Mesodermal cell (in vitro differentiated cells): ENCODE data around the gene RFX4.
A peak's percentile ranks its signal among the peaks of the same experiment; 100 is the strongest.

ENCODE experiments used
- H3K27ac ChIP-seq: 2 replicates; pipeline ENCODE4 v1.7.0; 2013; ENCODE audit warnings: mild to moderate bottlenecking, low read depth, low read length, moderate library complexity; ENCODE audit not compliant: severe bottlenecking
- H3K36me3 ChIP-seq: 2 replicates; pipeline ENCODE4 v1.7.1; 2013; ENCODE audit warnings: mild to moderate bottlenecking, low read length, moderate library complexity; ENCODE audit not compliant: control insufficient read depth, insufficient read depth
- H3K4me1 ChIP-seq: one replicate; pipeline ENCODE4 v1.7.1; 2013; ENCODE audit warnings: mild to moderate bottlenecking, low read length; ENCODE audit not compliant: insufficient read depth, control insufficient read depth, poor library complexity, severe bottlenecking
- H3K4me3 ChIP-seq: 2 replicates; pipeline ENCODE4 v1.7.0; 2013; ENCODE audit warnings: low read length, control low read depth, mild to moderate bottlenecking; ENCODE audit not compliant: insufficient read depth, poor library complexity, severe bottlenecking; ENCODE audit errors: extremely low read depth
- H3K9me3 ChIP-seq: 2 replicates; pipeline ENCODE4 v1.7.1; 2013; ENCODE audit warnings: mild to moderate bottlenecking, low read length, moderate library complexity; ENCODE audit not compliant: control insufficient read depth
- WGBS, 2 experiments: methylation state at CpG; one replicate each; pipeline ENCODE4 v1.1.5; 2013; ENCODE audit warnings: missing lambda C conversion rate in 2 of 2; ENCODE audit not compliant: insufficient coverage in 2 of 2; 5-methylcytosine and 5-hydroxymethylcytosine counted together

The RFX4 gene

GRCh38 chr12:106774808-106775524 lies 192.2 kb downstream of the RFX4 start:
- 1 to 3% methylated on average over 13 to 24 of the region's 29 CpGs for WGBS, 2 experiments
- H3K4me1 ChIP-seq: peaks cover 9% of the 10 kb centered on the region
- peak overlapping the region; percentile 76 for H3K4me3 ChIP-seq
- H3K27ac ChIP-seq: peak overlapping the region; percentile 99
- H3K9me3 ChIP-seq: peaks cover 5% of the 10 kb centered on the region
- H3K36me3 ChIP-seq: peaks cover 3% of the 10 kb centered on the region

GRCh38 chr12:106776897-106777296 lies 194.1 kb downstream of the RFX4 start:
- Histone ChIP-seq H3K4me3 (no peak overlapping the region), H3K9me3 (peaks cover 5% of the 10 kb centered on the region), H3K36me3 (peaks cover 3% of the 10 kb centered on the region), H3K27ac (no peak overlapping the region), H3K4me1 (peaks cover 4% of the 10 kb centered on the region)
- WGBS, 2 experiments: 90% methylated on average over 5 of the region's 5 CpGs; no CpG with 5 or more reads in 1 of the 2 experiments

- peaks cover 15% of the 10 kb centered on the region for H3K36me3 ChIP-seq
- peak overlapping the region; percentile 18 for H3K27ac ChIP-seq
- H3K4me3 ChIP-seq: no peak overlapping the region
- 100% methylated on average over 1 of the region's 3 CpGs; no CpG with 5 or more reads in 1 of the 2 experiments for WGBS, 2 experiments
- no peaks in the 10 kb centered on the region for H3K9me3 ChIP-seq
- peaks cover 4% of the 10 kb centered on the region for H3K4me1 ChIP-seq
Observed at GRCh38 chr12:106780010-106780631, 197.3 kb downstream of the RFX4 start.

GRCh38 chr12:106782619-106783018 lies 199.8 kb downstream of the RFX4 start:
- no peak overlapping the region for H3K4me3 ChIP-seq
- peaks cover 4% of the 10 kb centered on the region for H3K4me1 ChIP-seq
- H3K36me3 ChIP-seq: peaks cover 37% of the 10 kb centered on the region
- no peaks in the 10 kb centered on the region for H3K9me3 ChIP-seq
- 89 to 100% methylated on average over 1 of the region's 1 CpG for whole genome bisulfite sequencing, 2 experiments
- no peak overlapping the region for H3K27ac ChIP-seq

- Histone ChIP-seq H3K4me1 (peaks cover 4% of the 10 kb centered on the region), H3K27ac (no peak overlapping the region), H3K36me3 (peaks cover 44% of the 10 kb centered on the region), H3K9me3 (no peaks in the 10 kb centered on the region), H3K4me3 (no peak overlapping the region)
- WGBS, 2 experiments: 87 to 100% methylated on average over 2 of the region's 5 CpGs
Observed at GRCh38 chr12:106783515-106783914, 200.7 kb downstream of the RFX4 start.

- peaks cover 55% of the 10 kb centered on the region for H3K36me3 ChIP-seq
- no peak overlapping the region for H3K4me3 ChIP-seq
- no peak overlapping the region for H3K27ac ChIP-seq
- H3K4me1 ChIP-seq: no peaks in the 10 kb centered on the region
- H3K9me3 ChIP-seq: no peaks in the 10 kb centered on the region
- 89% methylated on average over 1 of the region's 2 CpGs; no CpG with 5 or more reads in 1 of the 2 experiments for WGBS, 2 experiments
Observed at GRCh38 chr12:106790020-106790419, 207.2 kb downstream of the RFX4 start.

- no peak overlapping the region for H3K4me3 ChIP-seq
- H3K9me3 ChIP-seq: no peaks in the 10 kb centered on the region
- H3K36me3 ChIP-seq: peaks cover 41% of the 10 kb centered on the region
- no peak overlapping the region for H3K27ac ChIP-seq
- no peaks in the 10 kb centered on the region for H3K4me1 ChIP-seq
Observed at GRCh38 chr12:106791531-106791930, 208.7 kb downstream of the RFX4 start.

- Histone ChIP-seq H3K4me1 (no peaks in the 10 kb centered on the region), H3K4me3 (no peak overlapping the region), H3K27ac (no peak overlapping the region), H3K9me3 (no peaks in the 10 kb centered on the region), H3K36me3 (peaks cover 18% of the 10 kb centered on the region)
- no CpG with 5 or more reads among the region's 1 CpG for WGBS, 2 experiments
Observed at GRCh38 chr12:106794369-106794768, 211.6 kb downstream of the RFX4 start.

GRCh38 chr12:106801167-106801708 lies 218.4 kb downstream of the RFX4 start:
- no peak overlapping the region for H3K4me3 ChIP-seq
- H3K36me3 ChIP-seq: peaks cover 20% of the 10 kb centered on the region
- no peaks in the 10 kb centered on the region for H3K4me1 ChIP-seq
- WGBS, 2 experiments: no CpG with 5 or more reads among the region's 1 CpG
- H3K27ac ChIP-seq: no peak overlapping the region
- no peaks in the 10 kb centered on the region for H3K9me3 ChIP-seq

GRCh38 chr12:106801830-106802533 lies 219.2 kb downstream of the RFX4 start:
- Histone ChIP-seq H3K4me3 (no peak overlapping the region), H3K4me1 (no peaks in the 10 kb centered on the region), H3K27ac (no peak overlapping the region), H3K36me3 (peaks cover 24% of the 10 kb centered on the region), H3K9me3 (no peaks in the 10 kb centered on the region)
- no CpG with 5 or more reads among the region's 4 CpGs for WGBS, 2 experiments
